Tibial artery (tissue), 4 donors: ENCODE data around the gene MICAL3.
"Not testable (repeated sequence)": the region's sequence is repeated elsewhere in the genome, so short reads cannot be mapped to it uniquely, and the experiment has no call there.

ENCODE experiments used
- DNase-seq, 2 donors: peaks; one replicate each; pipeline ENCODE4 v3.0.0-alpha.2; 2019
- H3K27ac ChIP-seq, 2 donors: fragments of 200-600 bp; sonication (generic) in 1 of 2; 1 replicate in 1 of 2; 2 replicates in 1 of 2; pipeline ENCODE4 v1.5.1; 2018 to 2019; ENCODE audit warnings: mild to moderate bottlenecking in 1 of 2
- H3K27me3 ChIP-seq, 2 donors: fragments of 200-600 bp; sonication (generic) in 1 of 2; one replicate each; pipeline versions ENCODE4 v1.5.1 to v1.6.0; 2016 to 2019
- H3K36me3 ChIP-seq, 3 donors: fragments of 200-600 bp; sonication (generic) in 2 of 3; one replicate each; pipeline ENCODE4 v1.5.1; 2016 to 2019; ENCODE audit warnings: mild to moderate bottlenecking in 2 of 3
- H3K4me1 ChIP-seq, 4 donors: fragments of 200-600 bp; sonication (generic) in 2 of 4; 1 replicate in 3 of 4; 2 replicates in 1 of 4; pipeline ENCODE4 v1.5.1; 2016 to 2019
- H3K4me3 ChIP-seq, 2 donors: fragments of 200-600 bp; sonication (generic) in 1 of 2; 1 replicate in 1 of 2; 2 replicates in 1 of 2; pipeline ENCODE4 v1.5.1; 2018 to 2019; ENCODE audit warnings: mild to moderate bottlenecking in 2 of 2
- H3K9me3 ChIP-seq, 3 donors: fragments of 200-600 bp; sonication (generic) in 1 of 3; one replicate each; pipeline ENCODE4 v1.5.1; 2016 to 2019
- CTCF ChIP-seq, 2 experiments: fragments of 200-600 bp in 1 of 2; fragments of 450-650 bp in 1 of 2; IDR thresholded peaks; one replicate each; pipeline ENCODE4 v1.5.1; 2017 to 2019; ENCODE audit warnings: antibody characterized with exemption in 2 of 2, mild to moderate bottlenecking in 1 of 2, moderate library complexity in 1 of 2
- intact Hi-C: fragments of 100-400 bp; cut with DNase I; formaldehyde crosslinking; loops from one replicate; pipeline ENCODE4 v1.15.0; 2023; ENCODE audit warnings: low total_unique reads

The MICAL3 gene

GRCh38 chr22:17942721-17943120 is 81.6 kb downstream of the MICAL3 start:
- intact Hi-C loops: no loop called here
- no peak for TF ChIP-seq CTCF (IDR thresholded peaks at IDR 0.05)
- H3K36me3 ChIP-seq: no peaks in the 10 kb centered on the region
- H3K9me3 ChIP-seq: no peaks in the 10 kb centered on the region
- peaks cover 0 to 85% (median 54%) of the 10 kb centered on the region in 4 donors for H3K4me1 ChIP-seq
- no peak for DNase-seq
- H3K4me3 ChIP-seq: no peak overlapping the region
- no peak overlapping the region for H3K27ac ChIP-seq
- H3K27me3 ChIP-seq: no peaks in the 10 kb centered on the region

- Histone ChIP-seq H3K9me3 (no peaks in the 10 kb centered on the region), H3K4me3 (no peak overlapping the region), H3K36me3 (no peaks in the 10 kb centered on the region), H3K27me3 (no peaks in the 10 kb centered on the region), H3K27ac (no peak overlapping the region), H3K4me1 (peaks cover 0 to 79% (median 49%) of the 10 kb centered on the region in 4 donors)
- no peak for TF ChIP-seq CTCF (IDR thresholded peaks at IDR 0.05)
- intact Hi-C loops: no loop called here
- DNase-seq: no peak
These were observed 82.6 kb downstream of the MICAL3 start for GRCh38 chr22:17941471-17942406.

- no peaks in the 10 kb centered on the region for H3K9me3 ChIP-seq
- peak overlapping the region in 1 of 2 donors; percentile 20 for H3K27ac ChIP-seq
- H3K4me3 ChIP-seq: no peak overlapping the region
- H3K36me3 ChIP-seq: no peaks in the 10 kb centered on the region
- DNase-seq: no peak
- peaks cover 0 to 57% (median 28%) of the 10 kb centered on the region in 4 donors for H3K4me1 ChIP-seq
- intact Hi-C loops: no loop called here
- no peaks in the 10 kb centered on the region for H3K27me3 ChIP-seq
- TF ChIP-seq CTCF (IDR thresholded peaks at IDR 0.05): no peak
These were observed 84.8 kb downstream of the MICAL3 start for GRCh38 chr22:17939579-17939978.

GRCh38 chr22:17939011-17939410 is 85.3 kb downstream of the MICAL3 start:
- H3K9me3 ChIP-seq: no peaks in the 10 kb centered on the region
- no peak for DNase-seq
- H3K36me3 ChIP-seq: no peaks in the 10 kb centered on the region
- peaks cover 0 to 52% (median 23%) of the 10 kb centered on the region in 4 donors for H3K4me1 ChIP-seq
- intact Hi-C loops: no loop called here
- H3K27ac ChIP-seq: peak overlapping the region; percentile 13 to 20
- no peak overlapping the region for H3K4me3 ChIP-seq
- H3K27me3 ChIP-seq: no peaks in the 10 kb centered on the region
- no peak for TF ChIP-seq CTCF (IDR thresholded peaks at IDR 0.05)

- no peaks in the 10 kb centered on the region for H3K9me3 ChIP-seq
- H3K27ac ChIP-seq: peak overlapping the region; percentile 13 to 30
- no peak for DNase-seq
- no peaks in the 10 kb centered on the region for H3K27me3 ChIP-seq
- intact Hi-C loops: no loop called here
- H3K4me3 ChIP-seq: no peak overlapping the region
- peaks cover 0 to 47% (median 20%) of the 10 kb centered on the region in 4 donors for H3K4me1 ChIP-seq
- no peaks in the 10 kb centered on the region for H3K36me3 ChIP-seq
- no peak for TF ChIP-seq CTCF (IDR thresholded peaks at IDR 0.05)
These were observed 85.9 kb downstream of the MICAL3 start for GRCh38 chr22:17938484-17938924.

GRCh38 chr22:17932457-17932856 is 91.9 kb downstream of the MICAL3 start:
- H3K9me3 ChIP-seq, H3K27ac ChIP-seq, intact Hi-C loops, H3K4me3 ChIP-seq, H3K27me3 ChIP-seq, DNase-seq, H3K36me3 ChIP-seq: not testable (repeated sequence)
- peaks cover 4 to 19% (median 14%) of the 10 kb centered on the region in 4 donors for H3K4me1 ChIP-seq
